ENCODE measurements around the gene GALNT18.

GALNT18 gene

GRCh38 chr11:11592146-11592684 lies 29.6 kb downstream of the GALNT18 start:
- TF ChIP-seq CTCF (IDR thresholded peaks at IDR 0.05; ENCODE audit: insufficient read depth, low read depth, low read length, missing control alignments): no peak
- H3K4me3 ChIP-seq (ENCODE audit: low read length): no peak overlapping the region

GRCh38 chr11:11589437-11589836 lies 32.4 kb downstream of the GALNT18 start:
- no peak for DNase-seq (ENCODE audit: low read depth)
- no peak overlapping the region for H3K4me3 ChIP-seq (ENCODE audit: low read length)
- TF ChIP-seq CTCF (IDR thresholded peaks at IDR 0.05; ENCODE audit: insufficient read depth, low read depth, low read length, missing control alignments): no peak

More at GRCh38 chr11:11592146-11592684, 29.6 kb downstream of the GALNT18 start:
- no peak for DNase-seq (ENCODE audit: low read depth)

- H3K4me3 ChIP-seq (ENCODE audit: low read length): no peak overlapping the region
- TF ChIP-seq CTCF (IDR thresholded peaks at IDR 0.05; ENCODE audit: insufficient read depth, low read depth, low read length, missing control alignments): no peak
- DNase-seq (ENCODE audit: low read depth): no peak
Observed at GRCh38 chr11:11588891-11589290, 32.9 kb downstream of the GALNT18 start.

- no peak overlapping the region for H3K4me3 ChIP-seq (ENCODE audit: low read length)
- peak; percentile 54 for DNase-seq (ENCODE audit: low read depth)
- no peak for TF ChIP-seq CTCF (IDR thresholded peaks at IDR 0.05; ENCODE audit: insufficient read depth, low read depth, low read length, missing control alignments)
Observed at GRCh38 chr11:11588243-11588642, 33.6 kb downstream of the GALNT18 start.

GRCh38 chr11:11587122-11587521 lies 34.7 kb downstream of the GALNT18 start:
- no peak for DNase-seq (ENCODE audit: low read depth)
- TF ChIP-seq CTCF (IDR thresholded peaks at IDR 0.05; ENCODE audit: insufficient read depth, low read depth, low read length, missing control alignments): no peak
- H3K4me3 ChIP-seq (ENCODE audit: low read length): no peak overlapping the region

- DNase-seq (ENCODE audit: low read depth): no peak
- no peak overlapping the region for H3K4me3 ChIP-seq (ENCODE audit: low read length)
- TF ChIP-seq CTCF (IDR thresholded peaks at IDR 0.05; ENCODE audit: insufficient read depth, low read depth, low read length, missing control alignments): no peak
Observed at GRCh38 chr11:11586465-11586864, 35.3 kb downstream of the GALNT18 start.

- DNase-seq (ENCODE audit: low read depth): peak; percentile 40
- no peak overlapping the region for H3K4me3 ChIP-seq (ENCODE audit: low read length)
- TF ChIP-seq CTCF (IDR thresholded peaks at IDR 0.05; ENCODE audit: insufficient read depth, low read depth, low read length, missing control alignments): no peak
Observed at GRCh38 chr11:11584937-11585336, 36.9 kb downstream of the GALNT18 start.

Measured in epithelial cell of esophagus (primary cell).